Kidney tubule cell (primary cell): ENCODE results near the gene MANEAL.
A peak's percentile ranks its signal among the peaks of the same experiment; 100 is the strongest.

Experiments
- DNase-seq: peaks from one replicate; pipeline ENCODE4 v3.0.0-alpha.2; 2018; ENCODE audit warnings: low spot score

The MANEAL gene

DNA sequence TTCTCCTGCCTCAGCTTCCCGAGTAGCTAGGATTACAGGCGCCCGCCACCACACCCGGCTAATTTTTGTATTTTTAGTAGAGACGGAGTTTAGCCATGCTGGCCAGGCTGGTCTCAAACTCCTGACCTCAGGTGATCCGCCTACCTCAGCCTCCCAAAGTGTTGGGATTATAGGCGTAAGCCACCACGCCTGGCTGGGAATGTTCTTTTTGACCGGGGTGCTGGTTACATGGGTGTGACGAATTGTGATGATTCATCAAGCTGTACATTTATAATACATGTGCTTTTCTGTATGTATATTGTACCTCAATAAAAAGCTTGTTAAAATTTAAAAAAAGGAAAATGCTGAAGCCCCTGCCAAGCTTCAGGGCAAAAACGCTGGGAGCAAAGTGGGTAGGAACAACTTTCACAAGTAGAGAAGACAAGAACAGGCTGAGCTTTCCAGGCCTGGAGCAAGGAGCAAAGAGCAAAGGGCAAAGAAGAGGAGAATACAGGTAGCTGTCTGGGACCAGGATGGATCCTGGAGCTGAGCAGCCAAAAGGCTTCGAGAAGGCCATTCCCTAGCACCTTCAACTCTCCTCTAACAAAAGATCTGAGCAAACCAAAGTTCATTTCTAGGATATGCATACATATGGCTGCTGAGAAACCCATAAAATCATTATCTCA is 34.9 kb downstream of the MANEAL start:
- DNase-seq, result no peak

DNA sequence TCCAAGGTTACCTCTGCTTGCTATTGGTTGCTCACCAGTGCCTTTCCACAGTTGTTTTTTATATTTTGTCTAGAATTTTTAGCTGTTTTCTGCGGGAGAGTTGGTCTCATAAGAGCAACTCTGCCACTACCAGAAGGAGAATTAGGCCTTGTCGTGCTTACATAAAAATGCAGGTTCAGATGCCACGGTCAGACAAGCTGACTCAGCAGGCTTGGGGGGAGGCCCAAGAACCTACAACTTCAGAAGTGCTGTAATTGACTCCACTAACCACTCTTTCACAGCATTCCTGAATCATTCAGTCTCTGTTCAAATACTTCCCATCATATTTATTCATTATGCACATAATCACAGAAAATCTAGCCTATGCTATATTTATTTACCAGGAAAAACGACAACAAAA is 37.5 kb downstream of the MANEAL start:
- DNase-seq, result no peak

DNA sequence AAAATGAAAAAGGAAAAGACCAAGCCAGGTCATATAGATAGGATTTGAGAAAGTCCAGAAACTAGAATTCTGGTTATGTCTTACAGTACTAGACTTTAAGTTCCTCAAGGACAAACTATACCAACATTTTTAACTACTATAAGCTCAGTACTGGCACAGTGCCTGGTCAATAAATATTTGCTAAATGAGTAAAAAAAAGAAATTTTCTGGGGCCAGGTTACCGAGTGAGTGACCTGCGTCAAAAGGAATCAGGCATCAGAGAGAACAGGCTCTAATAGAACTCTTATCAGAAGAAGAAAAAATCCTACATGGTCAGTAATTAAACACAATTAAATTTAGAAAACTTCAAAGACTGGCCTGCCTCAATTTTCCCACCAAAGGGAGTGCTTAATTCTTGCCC is 38.2 kb downstream of the MANEAL start:
- no peak for DNase-seq

DNA sequence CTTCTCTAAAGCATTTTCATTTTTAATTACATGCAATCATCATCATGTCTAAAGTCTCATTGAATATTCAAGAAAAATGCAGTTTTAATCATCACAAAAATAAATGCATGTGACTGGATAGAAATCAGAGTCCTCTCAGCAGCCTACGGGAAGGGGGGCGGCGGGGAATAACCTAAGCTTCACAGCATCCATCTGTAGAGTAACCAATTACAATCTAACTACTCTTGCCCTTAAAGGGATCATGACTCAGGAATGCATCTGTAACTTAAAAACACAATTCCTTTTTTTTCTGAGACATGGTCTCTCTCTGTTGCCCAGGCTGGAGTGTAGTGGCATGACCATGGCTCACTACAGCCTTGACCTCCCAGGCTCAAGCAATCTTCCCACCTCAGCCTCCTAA is 43.1 kb downstream of the MANEAL start:
- no peak for DNase-seq

DNA sequence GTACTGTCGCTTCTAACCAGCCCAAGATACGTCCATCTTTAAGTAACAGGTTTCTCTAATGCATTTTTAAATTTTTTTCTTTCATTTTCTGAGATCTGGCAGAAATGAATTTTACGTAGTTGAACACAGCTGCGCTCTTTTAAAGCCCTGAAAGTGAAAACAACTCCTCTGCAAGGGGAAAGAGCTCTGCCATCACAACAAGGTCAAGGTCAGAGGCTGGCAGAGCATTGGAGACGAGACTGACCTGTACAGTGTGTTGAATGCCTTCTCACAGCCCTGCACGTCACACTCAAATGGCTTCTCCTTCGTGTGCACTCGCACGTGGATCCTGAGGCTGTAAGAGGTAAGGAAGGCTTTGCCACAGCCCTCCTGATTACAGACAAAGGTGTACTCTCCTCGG is 46.0 kb downstream of the MANEAL start:
- DNase-seq, result no peak

DNA sequence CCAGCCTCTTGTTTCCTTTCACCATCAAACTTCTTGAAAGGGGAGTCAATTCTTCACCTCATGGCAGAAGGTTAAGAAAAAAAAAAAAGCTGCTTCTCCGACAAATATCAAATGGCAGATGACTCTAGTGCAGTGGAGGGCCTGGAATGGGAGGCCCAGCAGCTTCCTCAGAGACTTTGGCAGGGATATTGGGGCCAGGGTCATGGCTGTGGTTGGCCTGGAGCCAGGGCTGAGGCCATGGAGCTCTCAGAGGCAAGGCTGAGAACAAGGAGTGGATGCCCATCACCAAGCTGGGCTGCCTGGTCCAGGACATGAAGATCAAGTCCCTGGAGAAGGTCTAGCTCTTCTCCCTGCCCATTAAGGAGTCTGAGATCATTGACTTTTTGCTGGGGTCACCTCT is 47.1 kb downstream of the MANEAL start:
- no peak for DNase-seq

DNA sequence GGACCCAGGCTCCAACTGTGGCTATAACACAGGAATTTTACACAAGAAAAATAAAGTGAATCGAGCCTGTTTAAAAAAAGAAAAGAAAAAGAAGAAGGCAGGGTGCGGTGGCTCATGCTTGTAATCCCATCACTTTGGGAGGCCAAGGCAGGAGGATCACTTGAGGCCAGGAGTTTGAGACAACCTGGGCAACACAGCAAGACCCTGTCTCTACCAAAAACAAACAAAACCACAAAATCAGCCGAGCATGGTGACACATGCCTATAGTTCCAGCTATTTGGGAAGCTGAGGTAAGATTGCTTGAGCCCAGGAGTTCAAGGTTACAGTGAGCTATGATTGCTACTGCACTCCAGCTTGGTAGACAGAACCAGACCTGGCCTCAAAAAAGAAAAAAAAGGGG is 48.0 kb downstream of the MANEAL start:
- no peak for DNase-seq

DNA sequence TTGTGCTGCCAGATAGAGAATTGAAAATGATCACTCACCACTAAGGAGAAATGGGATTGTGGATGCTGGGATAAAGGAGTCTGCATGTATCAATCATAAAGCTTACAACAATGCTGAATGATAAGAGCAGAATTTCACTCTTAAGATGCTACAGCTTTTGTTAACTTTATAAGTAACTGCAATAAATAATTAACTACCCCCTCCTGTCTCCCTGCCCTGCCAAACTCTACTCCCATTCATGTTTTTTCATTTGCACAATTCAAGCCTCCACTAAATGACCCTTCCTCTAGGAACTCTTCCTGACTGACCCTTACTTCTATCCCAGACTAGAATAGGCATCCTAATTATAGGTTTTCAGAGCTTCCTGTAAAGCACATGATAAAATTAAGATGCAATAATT is 50.9 kb downstream of the MANEAL start:
- DNase-seq, result peak; percentile 42

DNA sequence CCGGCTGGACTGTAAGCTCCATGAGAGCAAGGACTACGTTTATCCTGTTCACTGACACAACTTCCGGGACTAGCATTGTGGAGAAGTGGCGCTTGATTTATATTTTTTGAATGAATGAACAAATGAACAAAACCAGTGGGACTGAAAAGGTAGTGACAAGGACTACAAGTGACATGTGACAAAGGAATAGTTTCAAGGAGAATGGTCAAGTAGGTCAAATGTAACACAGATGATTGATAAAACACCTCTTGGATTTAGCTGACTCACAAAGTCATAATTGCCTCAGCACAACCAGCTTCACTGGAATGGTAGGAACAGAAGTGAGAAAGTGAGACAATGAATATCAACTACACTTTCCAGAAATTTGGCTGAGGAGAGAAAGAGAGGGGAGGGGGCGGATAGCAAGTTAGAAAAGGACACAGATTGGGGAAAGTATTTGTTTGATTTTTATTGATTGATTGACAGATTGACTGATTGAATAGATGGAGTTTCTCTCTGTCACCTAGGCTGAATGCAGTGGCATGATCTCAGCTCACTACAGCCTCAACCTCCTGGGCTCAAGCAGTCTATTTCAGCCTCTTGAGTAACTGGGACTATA is 51.5 kb downstream of the MANEAL start:
- DNase-seq, result peak; percentile 37

DNA sequence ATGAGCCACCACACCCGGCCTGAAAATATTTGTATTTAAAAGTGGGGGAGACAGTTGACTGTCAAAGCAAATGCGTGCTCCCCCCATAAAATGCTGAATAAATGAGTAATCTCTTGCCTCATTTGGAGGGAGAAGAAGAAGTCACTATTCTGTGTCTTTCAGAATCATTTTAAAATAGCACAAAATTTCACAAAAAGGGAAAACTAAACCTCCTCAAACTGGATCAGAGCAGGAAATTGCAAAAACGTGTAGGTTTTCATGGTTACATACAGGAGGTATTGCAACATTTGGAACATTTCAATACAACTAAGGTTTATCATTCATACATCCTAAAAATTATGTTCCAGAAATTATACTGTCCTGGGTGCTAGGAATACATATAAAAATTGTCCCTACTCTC is 52.1 kb downstream of the MANEAL start:
- DNase-seq, result no peak

DNA sequence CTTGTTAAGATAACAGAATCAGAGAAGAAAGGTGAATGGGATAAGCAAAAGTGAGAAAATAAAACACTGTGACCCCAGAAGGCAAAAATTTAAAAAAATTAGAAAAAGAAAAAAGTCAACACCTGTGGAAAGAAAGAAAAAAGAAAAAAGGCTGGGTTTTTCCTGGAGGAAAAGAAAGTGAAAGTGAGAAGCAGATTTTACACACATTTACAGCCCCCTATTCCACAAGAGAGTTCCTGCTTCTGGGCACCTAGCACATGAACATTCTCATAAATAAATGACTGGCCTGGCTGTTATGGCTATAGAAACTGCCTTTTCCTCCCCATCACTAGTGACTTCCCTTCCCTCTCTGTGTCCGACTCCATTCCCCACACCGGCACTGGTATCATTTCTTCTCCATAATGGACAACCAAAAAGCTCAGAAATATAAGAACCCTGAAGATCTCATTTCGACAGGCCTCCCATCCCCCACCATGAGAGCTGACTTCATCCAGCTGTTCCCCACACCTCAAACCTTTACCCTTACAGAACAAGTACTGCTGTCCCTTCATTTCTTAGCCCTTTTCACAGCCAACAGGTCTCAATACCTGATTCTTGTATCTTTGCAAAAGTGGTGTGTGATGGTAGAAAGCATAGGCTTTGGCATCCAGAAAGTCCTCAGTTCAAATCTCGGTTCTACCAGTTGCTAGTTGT is 53.1 kb downstream of the MANEAL start:
- no peak for DNase-seq

DNA sequence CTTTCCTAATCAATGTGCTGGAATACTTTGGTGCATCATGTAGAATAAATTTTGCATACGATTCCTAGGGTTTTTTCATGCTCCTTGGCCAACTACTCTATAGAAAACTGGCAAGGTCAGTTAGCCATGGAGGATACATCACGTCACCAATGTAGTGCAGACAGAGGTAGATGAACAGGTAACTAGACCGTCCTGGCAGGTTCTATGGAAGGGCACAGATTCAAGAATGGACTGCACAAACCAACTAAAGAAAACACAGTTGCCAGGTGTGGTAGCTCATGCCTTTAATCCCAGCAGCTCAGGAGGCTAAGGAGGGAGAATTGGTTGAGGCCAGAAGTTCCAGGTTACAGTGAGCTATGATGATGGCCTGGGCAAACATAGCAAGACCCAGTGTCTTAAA is 55.8 kb downstream of the MANEAL start:
- no peak for DNase-seq

DNA sequence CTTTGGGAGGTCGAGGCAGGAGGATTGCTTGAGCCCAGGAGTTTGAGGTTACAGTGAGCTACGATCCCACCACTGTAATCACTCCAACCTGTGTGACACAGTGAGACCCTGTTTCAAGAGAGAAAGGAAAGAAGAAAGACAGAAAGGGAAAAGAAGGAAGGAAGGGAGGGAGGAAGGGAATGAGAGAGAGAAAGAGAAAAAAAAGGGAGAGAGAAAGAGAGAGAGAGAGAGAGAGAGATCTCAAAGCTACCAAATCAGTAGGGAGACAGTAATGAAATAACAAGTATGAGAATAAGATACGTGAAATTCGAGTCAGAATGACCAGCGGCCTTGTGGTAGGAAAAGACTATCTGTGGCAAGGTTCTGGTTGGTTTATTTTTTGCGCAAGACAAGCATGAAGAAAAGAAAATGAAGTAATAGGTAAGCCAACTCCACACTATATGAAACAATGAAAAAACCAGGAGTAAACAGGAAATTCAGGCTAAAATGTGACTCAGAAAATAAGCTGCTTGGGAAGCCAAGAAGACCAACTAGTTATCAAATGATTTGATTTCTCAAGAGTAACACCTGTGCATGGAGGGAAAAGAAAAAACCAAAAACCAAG is 56.8 kb downstream of the MANEAL start:
- peak; percentile 34 for DNase-seq
